Stimulated activated CD4-positive, alpha-beta T cell treated with anti-CD3 and anti-CD28 coated beads, Interleukin-2, amount 100 ng/mL, for 4 hours (primary cell): ENCODE data around the gene CTNNBL1.

Source experiments
- DNase-seq: peaks from one replicate; pipeline ENCODE4 v3.0.0-alpha.2; 2020; ENCODE audit warnings: low read depth

The CTNNBL1 gene

GRCh38 chr20:37919389-37920040 is 225.7 kb downstream of the CTNNBL1 start:
- no peak for DNase-seq

- no peak for DNase-seq
These were observed 226.4 kb downstream of the CTNNBL1 start for GRCh38 chr20:37920270-37920669.

GRCh38 chr20:37920679-37921322 is 227.0 kb downstream of the CTNNBL1 start:
- no peak for DNase-seq

- no peak for DNase-seq
These were observed 227.6 kb downstream of the CTNNBL1 start for GRCh38 chr20:37921341-37921929.
